HepG2 (cell line): ENCODE data around the gene N4BP2L1. TPM values are rescaled to one million over a fixed set of nuclear protein-coding genes. Genes with fewer than 3 reads are reported as not detected.
A peak's percentile ranks its signal among the peaks of the same experiment; 100 is the strongest.

ENCODE experiments used
- ATAC-seq: fragments of 200-7000 bp; cut with Tn5 transposase; 3 replicates; pipeline ENCODE4 v1.9.1; 2020; ENCODE audit warnings: mild to moderate bottlenecking, moderate library complexity
- BruUV-seq: library from RNA; stranded (reverse); fragments of 400-500 nt; replicated peaks from 2 replicates; lab custom pipeline; 2021; lab: Mats Ljungman, UMichigan
- CTCF ChIA-PET: fragments of 300-600 bp; formaldehyde crosslinking; extraction: SDS; loops from one replicate; lab custom pipeline; 2021; ENCODE audit warnings: low total read pairs, inconsistent platforms, low intra/inter-chr PET ratio; lab: Yijun Ruan, JAX
- POLR2A ChIA-PET: fragments of 350-600 bp; sonication (Branson Sonifier 250); formaldehyde crosslinking; loops from one replicate; lab custom pipeline; 2020; ENCODE audit warnings: antibody characterized with exemption, inconsistent platforms; lab: Yijun Ruan, JAX
- DNase-seq: peaks from one replicate; pipeline ENCODE4 v3.0.0-alpha.2; 2015; ENCODE audit warnings: low spot score
- FAIRE-seq: peaks from 3 replicates; lab custom pipeline; 2011; peaks lifted over from hg19 to GRCh38; lab: Jason Lieb, UNC
- H2AFZ ChIP-seq: one replicate; pipeline ENCODE4 v1.6.1; 2011; ENCODE audit warnings: low read length, inconsistent platforms
- H3K27ac ChIP-seq: fragments of 300-600 bp; 3 replicates; pipeline ENCODE4 v1.8.0; 2011; ENCODE audit warnings: mixed run types, mild to moderate bottlenecking, mixed read lengths, low read length, inconsistent platforms; ENCODE audit not compliant: insufficient read depth; ENCODE audit errors: extremely low read length
- H3K27me3 ChIP-seq, 2 experiments: fragments of 200-600 bp in 1 of 2; 2 replicates in 1 of 2; 3 replicates in 1 of 2; pipeline versions ENCODE4 v1.6.0 to v1.8.0; 2011; ENCODE audit warnings: low read length in 2 of 2, mild to moderate bottlenecking in 2 of 2, moderate library complexity in 2 of 2, inconsistent platforms in 1 of 2; ENCODE audit not compliant: insufficient read depth in 2 of 2, control insufficient read depth in 1 of 2
- H3K36me3 ChIP-seq, 2 experiments: fragments of 200-600 bp in 1 of 2; replicated peaks in 1 of 2; 2 replicates in 1 of 2; 3 replicates in 1 of 2; pipeline versions ENCODE4 v1.5.1 to v1.8.0; 2011; ENCODE audit warnings: low read length in 2 of 2, inconsistent platforms in 1 of 2; ENCODE audit not compliant: insufficient read depth in 2 of 2, control insufficient read depth in 1 of 2
- H3K4me1 ChIP-seq: 2 replicates; pipeline ENCODE4 v1.5.1; 2012; ENCODE audit warnings: low read length, inconsistent platforms; ENCODE audit not compliant: insufficient read depth
- H3K4me2 ChIP-seq: 2 replicates; pipeline ENCODE4 v1.6.0; 2011; ENCODE audit warnings: low read depth, low read length, inconsistent platforms
- H3K4me3 ChIP-seq, 3 experiments: fragments of 200-600 bp in 1 of 3; sonication (generic), shearing (Covaris generic) in 1 of 3; replicated peaks in 1 of 3; 2 replicates each; pipeline ENCODE4 v1.5.1; 2011 to 2016; ENCODE audit warnings: low read length in 3 of 3, inconsistent platforms in 2 of 3, low read depth in 2 of 3, mild to moderate bottlenecking in 2 of 3, control low read depth in 1 of 3, mixed read lengths in 1 of 3; ENCODE audit not compliant: insufficient read depth in 1 of 3
- H3K79me2 ChIP-seq: one replicate; pipeline ENCODE4 v1.6.1; 2011; ENCODE audit warnings: low read length, inconsistent platforms; ENCODE audit not compliant: insufficient read depth
- H3K9ac ChIP-seq: 2 replicates; pipeline ENCODE4 v1.6.0; 2011; ENCODE audit warnings: mild to moderate bottlenecking, low read depth, low read length, inconsistent platforms; ENCODE audit not compliant: insufficient read depth
- H3K9me3 ChIP-seq: 2 replicates; pipeline ENCODE4 v1.5.1; 2012; ENCODE audit warnings: mild to moderate bottlenecking, low read length
- H4K20me1 ChIP-seq: 2 replicates; pipeline ENCODE4 v1.6.0; 2011; ENCODE audit warnings: inconsistent platforms, mild to moderate bottlenecking, low read length, moderate library complexity; ENCODE audit not compliant: insufficient read depth
- CHD2 ChIP-seq: IDR thresholded peaks from 2 replicates; pipeline ENCODE4 v1.6.1; 2011; ENCODE audit warnings: low read depth, low read length, improper control_type of control experiment
- DR1 ChIP-seq: sonication (generic); formaldehyde crosslinking; IDR thresholded peaks from 2 replicates; pipeline ENCODE4 v1.8.0; 2021; ENCODE audit warnings: mild to moderate bottlenecking, missing genetic modification reagents, inconsistent platforms
- ELF4 ChIP-seq: sonication (generic); formaldehyde crosslinking; IDR thresholded peaks from 2 replicates; pipeline ENCODE4 v1.5.0; 2020; ENCODE audit warnings: missing genetic modification reagents, mild to moderate bottlenecking, moderate library complexity, borderline replicate concordance
- GATAD1 ChIP-seq: IDR thresholded peaks from 2 replicates; pipeline ENCODE4 v1.6.1; 2016; ENCODE audit warnings: missing genetic modification reagents, missing compliant biosample characterization
- JUN ChIP-seq: sonication (generic); formaldehyde crosslinking; IDR thresholded peaks from 2 replicates; pipeline ENCODE4 v1.4.0; 2020; ENCODE audit warnings: mild to moderate bottlenecking, missing genetic modification reagents
- KDM2A ChIP-seq: sonication (generic); formaldehyde crosslinking; IDR thresholded peaks from 2 replicates; pipeline ENCODE4 v1.4.0; 2020; ENCODE audit warnings: low read depth, missing genetic modification reagents, borderline replicate concordance
- KLF12 ChIP-seq: sonication (generic); formaldehyde crosslinking; IDR thresholded peaks from 2 replicates; pipeline ENCODE4 v1.4.0; 2020; ENCODE audit warnings: missing genetic modification reagents, borderline replicate concordance
- MIER3 ChIP-seq: IDR thresholded peaks from 2 replicates; pipeline ENCODE4 v1.6.1; 2016; ENCODE audit warnings: missing compliant biosample characterization, borderline replicate concordance
- MTA3 ChIP-seq: sonication (generic); formaldehyde crosslinking; IDR thresholded peaks from 2 replicates; pipeline ENCODE4 v1.4.0; 2020; ENCODE audit warnings: missing genetic modification reagents
- PRMT3 ChIP-seq: sonication (generic); formaldehyde crosslinking; IDR thresholded peaks from 2 replicates; pipeline ENCODE4 v1.8.1; 2022; ENCODE audit warnings: low read depth, mild to moderate bottlenecking, moderate library complexity, missing genetic modification reagents, borderline replicate concordance
- RAD51 ChIP-seq: fragments of 450-650 bp; IDR thresholded peaks from 2 replicates; pipeline ENCODE4 v1.6.1; 2016; ENCODE audit warnings: borderline replicate concordance
- SYNCRIP ChIP-seq: fragments of 200-400 bp; formaldehyde crosslinking; IDR thresholded peaks from 2 replicates; pipeline ENCODE4 v1.6.1; 2018; ENCODE audit warnings: mild to moderate bottlenecking, low read depth, low read length; ENCODE audit not compliant: insufficient read depth
- THYN1 ChIP-seq: sonication (generic); formaldehyde crosslinking; IDR thresholded peaks from 2 replicates; pipeline ENCODE4 v1.8.1; 2023; ENCODE audit warnings: low read depth, mild to moderate bottlenecking, moderate library complexity, missing genetic modification reagents, borderline replicate concordance
- ZBTB49 ChIP-seq: sonication (generic); formaldehyde crosslinking; IDR thresholded peaks from 2 replicates; pipeline ENCODE4 v1.4.0; 2020; ENCODE audit warnings: missing genetic modification reagents, borderline replicate concordance
- ZKSCAN1 ChIP-seq: fragments of 150-350 bp; IDR thresholded peaks from 2 replicates; pipeline ENCODE4 v1.6.1; 2014; ENCODE audit warnings: low read length
- ZNF253 ChIP-seq: sonication (generic); formaldehyde crosslinking; IDR thresholded peaks from 2 replicates; pipeline ENCODE4 v1.8.0; 2022; ENCODE audit warnings: mild to moderate bottlenecking, missing genetic modification reagents, borderline replicate concordance
- ZNF264 ChIP-seq: sonication (generic); formaldehyde crosslinking; IDR thresholded peaks from 2 replicates; pipeline ENCODE4 v1.4.0; 2020; ENCODE audit warnings: missing genetic modification reagents
- ZNF331 ChIP-seq: sonication (generic); formaldehyde crosslinking; IDR thresholded peaks from 2 replicates; pipeline ENCODE4 v1.4.0; 2020; ENCODE audit warnings: missing genetic modification reagents
- ZNF432 ChIP-seq: sonication (generic); formaldehyde crosslinking; IDR thresholded peaks from 2 replicates; pipeline ENCODE4 v1.5.0; 2020; ENCODE audit warnings: missing genetic modification reagents, mild to moderate bottlenecking, borderline replicate concordance
- ZNF589 ChIP-seq: sonication (generic); formaldehyde crosslinking; conservative IDR thresholded peaks from 2 replicates; pipeline ENCODE4 v1.8.0; 2022; ENCODE audit warnings: mild to moderate bottlenecking, moderate library complexity, missing genetic modification reagents
- ZNF616 ChIP-seq: sonication (generic); formaldehyde crosslinking; IDR thresholded peaks from 2 replicates; pipeline ENCODE4 v1.5.0; 2020; ENCODE audit warnings: low read depth, mild to moderate bottlenecking, missing genetic modification reagents
- ZNF644 ChIP-seq: IDR thresholded peaks from 2 replicates; pipeline ENCODE4 v1.6.1; 2016; ENCODE audit warnings: low read depth
- ZNF776 ChIP-seq: sonication (generic); formaldehyde crosslinking; IDR thresholded peaks from 2 replicates; pipeline ENCODE4 v1.4.0; 2020; ENCODE audit warnings: mild to moderate bottlenecking, missing genetic modification reagents
- ZSCAN31 ChIP-seq: sonication (generic); formaldehyde crosslinking; IDR thresholded peaks from 2 replicates; pipeline ENCODE4 v1.5.0; 2020; ENCODE audit warnings: low read depth, mild to moderate bottlenecking, missing genetic modification reagents
- WGBS: methylation state at CpG from one replicate; pipeline ENCODE4 v1.1.6; 2017; ENCODE audit warnings: low lambda C conversion rate; 5-methylcytosine and 5-hydroxymethylcytosine counted together
- in situ Hi-C: cut with HindIII; loops from 2 replicates; pipeline ENCODE4 v1.10.0; 2017; ENCODE audit warnings: low pct_unique_long_range_greater_than_20kb; ENCODE audit not compliant: extremely low pct_ligation_motif_present
- intact Hi-C: fragments of 100-400 bp; cut with micrococcal nuclease; formaldehyde crosslinking; loops from one replicate; pipeline ENCODE4 v1.10.0; 2022; ENCODE audit not compliant: unreplicated experiment
- polyA plus RNA-seq, 8 experiments: library from polyadenylated mRNA; depleted of rRNA in 3 of 8; stranded (reverse) in 7 of 8; unstranded in 1 of 8; fragments of >200 nt; fragmentation: Illumina TruSeq in 4 of 8; extraction: Trizol in 4 of 8; gene quantifications; 2 replicates each; pipeline versions ENCODE4 v1.2.1 to v1.2.3, GENCODE V29; 2011 to 2016; ENCODE audit warnings: low read depth in 4 of 8, missing spikeins in 1 of 8, mixed read lengths in 1 of 8; ENCODE audit not compliant: insufficient read depth in 1 of 8
- total RNA-seq, 5 experiments: library from RNA; depleted of rRNA; stranded (reverse); fragments of >200 nt; fragmentation: Illumina TruSeq; extraction: Trizol; gene quantifications; 2 replicates each; pipeline ENCODE4 v1.2.3, GENCODE V29; 2016; ENCODE audit warnings: low read depth in 1 of 5

N4BP2L1 gene
- total and polyA plus RNA-seq, 2 of the 13 experiments (the other 11 are each of a cell fraction or from before 2014, with no cell fraction given), result 13.2 to 34.5 TPM

GRCh38 chr13:32426990-32427851, 709 bp downstream of the N4BP2L1 start:
- FAIRE-seq (no peak), ATAC-seq (peak; percentile 29), DNase-seq (no peak)
- Histone ChIP-seq H3K9me3 (no peaks in the 10 kb centered on the region), H3K27ac (peak overlapping the region; percentile 94), H2AFZ (no peak overlapping the region), H3K27me3 (no peaks in the 10 kb centered on the region; a peak in 1 of 5 replicates), H3K36me3 (peaks cover 3 to 4% of the 10 kb centered on the region in 2 experiments; a peak in 3 of 5 replicates), H3K4me1 (peaks cover 65% of the 10 kb centered on the region), H3K9ac (peak overlapping the region; percentile 89), H3K79me2 (peaks cover 43% of the 10 kb centered on the region), H3K4me3 (peak overlapping the region; percentile 76 to 90 (median 85)), H4K20me1 (peaks cover 31% of the 10 kb centered on the region; the same call in 1 of the 2 replicates), H3K4me2 (peak overlapping the region; percentile 97)
- WGBS, result 3% methylated on average over 15 of the region's 90 CpGs
- TSS peak; percentile 47 for BruUV-seq
- intact Hi-C loops, result loop anchor here (10.0 kb wide), 1 partner anchor 108 kb away; the partner anchor contains the start of gene N4BP2L2
- ChIA-PET CTCF (no interaction called here), POLR2A (interaction anchor here (0.5 to 2.7 kb wide), 9 partner anchors 12 to 172 kb away, joined by 3 to 19 read pairs (median 4); partner anchors contain the start of genes BRCA2, PDS5B and ZAR1L)
- in situ Hi-C loops, result loop anchor here (25.0 kb wide), 1 partner anchor 390 kb away; the partner anchor contains the start of gene FRY
- TF ChIP-seq ZNF616 (CRISPR knock-in tag), result no peak
- no peak for TF ChIP-seq MIER3
- no peak for TF ChIP-seq MTA3 (CRISPR knock-in tag)
- TF ChIP-seq CHD2, result no peak
- no peak for TF ChIP-seq ZNF432
- peak; percentile 47; the same call in 1 of the 2 replicates for TF ChIP-seq KDM2A (CRISPR knock-in tag)
- no peak for TF ChIP-seq ZNF644 (CRISPR knock-in tag)
- TF ChIP-seq ZNF776, result no peak
- no peak for TF ChIP-seq ELF4
- no peak for TF ChIP-seq ZKSCAN1
- TF ChIP-seq ZSCAN31 (CRISPR knock-in tag), result no peak
- TF ChIP-seq SYNCRIP, result no peak
- TF ChIP-seq JUN, result no peak
- no peak for TF ChIP-seq DR1
- no peak for TF ChIP-seq ZNF253
- TF ChIP-seq ZNF264 (CRISPR knock-in tag), result 0 out of 2 replicates have a peak, but pooled peaks have one; percentile 53
- no peak for TF ChIP-seq PRMT3 (CRISPR knock-in tag)
- no peak for TF ChIP-seq RAD51
- TF ChIP-seq ZBTB49 (CRISPR knock-in tag), result no peak
- no peak for TF ChIP-seq ZNF589 (CRISPR knock-in tag)
- TF ChIP-seq KLF12, result peak; percentile 64; the same call in 1 of the 2 replicates
- TF ChIP-seq THYN1 (CRISPR knock-in tag), result no peak
- TF ChIP-seq ZNF331, result 0 out of 2 replicates have a peak, but pooled peaks have one; percentile 27
- TF ChIP-seq GATAD1 (CRISPR knock-in tag), result no peak
